SK-N-SH (cell line): ENCODE data around the gene SLC12A3. TPM values are rescaled to one million over a fixed set of nuclear protein-coding genes. Genes with fewer than 3 reads are reported as not detected.
A peak's percentile ranks its signal among the peaks of the same experiment; 100 is the strongest.

ENCODE experiments used
- CTCF ChIA-PET: fragments of 300-600, 350-600 bp; formaldehyde crosslinking; extraction: SDS; loops from one replicate; lab custom pipeline; 2021; lab: Yijun Ruan, JAX
- POLR2A ChIA-PET: fragments of 350-600 bp; sonication (Branson Sonifier 250); formaldehyde crosslinking; extraction: SDS; loops from one replicate; lab custom pipeline; 2020; ENCODE audit warnings: antibody characterized with exemption, inconsistent platforms; lab: Yijun Ruan, JAX
- DNase-seq: peaks from one replicate; pipeline ENCODE4 v3.0.0; 2012
- H2AFZ ChIP-seq: fragments of 200-600 bp; sonication (generic); 2 replicates; pipeline ENCODE4 v1.8.1; 2016; ENCODE audit warnings: antibody characterized with exemption, mild to moderate bottlenecking, low read depth
- H3F3A ChIP-seq: fragments of 200-600 bp; sonication (generic); replicated peaks from 2 replicates; pipeline ENCODE3; 2016; ENCODE audit warnings: antibody characterized with exemption, mild to moderate bottlenecking; ENCODE audit not compliant: insufficient read depth
- H3K27ac ChIP-seq, 2 experiments: fragments of 200-500 bp in 1 of 2; fragments of 200-600 bp in 1 of 2; sonication (Bioruptor generic) in 1 of 2; sonication (generic), shearing (Covaris generic) in 1 of 2; 2 replicates each; pipeline versions ENCODE4 v1.5.1 to v1.6.1; 2014 to 2016; ENCODE audit warnings: low read depth in 2 of 2, inconsistent platforms in 1 of 2, low read length in 1 of 2, mild to moderate bottlenecking in 1 of 2, mixed read lengths in 1 of 2
- H3K27me3 ChIP-seq: fragments of 200-600 bp; sonication (generic), shearing (Covaris generic); 2 replicates; pipeline ENCODE4 v1.6.1; 2016; ENCODE audit warnings: mixed run types; ENCODE audit not compliant: insufficient read depth
- H3K36me3 ChIP-seq, 2 experiments: fragments of 200-500 bp in 1 of 2; fragments of 200-600 bp in 1 of 2; sonication (Bioruptor generic) in 1 of 2; sonication (generic) in 1 of 2; replicated peaks in 1 of 2; 2 replicates each; pipeline versions ENCODE3 to v1.5.1; 2014 to 2016; ENCODE audit warnings: low read length in 1 of 2, mild to moderate bottlenecking in 1 of 2; ENCODE audit not compliant: insufficient read depth in 2 of 2, control insufficient read depth in 1 of 2
- H3K4me1 ChIP-seq, 2 experiments: fragments of 200-500 bp in 1 of 2; fragments of 200-600 bp in 1 of 2; sonication (Bioruptor generic) in 1 of 2; sonication (generic), shearing (Covaris generic) in 1 of 2; 2 replicates each; pipeline versions ENCODE4 v1.5.1 to v1.6.1; 2014 to 2016; ENCODE audit warnings: low read depth in 1 of 2, low read length in 1 of 2, mixed run types in 1 of 2; ENCODE audit not compliant: insufficient read depth in 2 of 2, control insufficient read depth in 1 of 2
- H3K4me2 ChIP-seq: fragments of 200-600 bp; sonication (generic), shearing (Covaris generic); 2 replicates; pipeline ENCODE4 v1.6.1; 2017; ENCODE audit warnings: mixed run types
- H3K4me3 ChIP-seq, 2 experiments: fragments of 200-500 bp in 1 of 2; fragments of 200-600 bp in 1 of 2; sonication (Bioruptor generic) in 1 of 2; sonication (generic), shearing (Covaris generic) in 1 of 2; 2 replicates each; pipeline versions ENCODE4 v1.5.1 to v1.8.1; 2014 to 2016; ENCODE audit warnings: low read depth in 2 of 2, inconsistent platforms in 1 of 2, low read length in 1 of 2, mild to moderate bottlenecking in 1 of 2, mixed read lengths in 1 of 2, moderate library complexity in 1 of 2
- H3K79me2 ChIP-seq: fragments of 200-600 bp; sonication (generic); 2 replicates; pipeline ENCODE4 v1.8.1; 2017; ENCODE audit warnings: mild to moderate bottlenecking; ENCODE audit not compliant: insufficient read depth
- H3K9ac ChIP-seq: fragments of 200-600 bp; sonication (generic); 2 replicates; pipeline ENCODE4 v1.6.1; 2017; ENCODE audit warnings: mixed run types
- H3K9me2 ChIP-seq: fragments of 200-600 bp; sonication (generic); 2 replicates; pipeline ENCODE4 v1.6.1; 2017; ENCODE audit warnings: mixed run types
- H3K9me3 ChIP-seq: fragments of 200-600 bp; sonication (generic); 2 replicates; pipeline ENCODE4 v1.6.1; 2017; ENCODE audit warnings: mixed run types, mild to moderate bottlenecking, moderate library complexity
- H4K20me1 ChIP-seq: fragments of 200-600 bp; sonication (generic); 2 replicates; pipeline ENCODE4 v1.6.1; 2017; ENCODE audit warnings: mild to moderate bottlenecking, mixed run types; ENCODE audit not compliant: insufficient read depth
- EP300 ChIP-seq, 2 experiments: IDR thresholded peaks; 2 replicates each; pipeline versions ENCODE4 v1.4.0 to v1.6.1; 2012; ENCODE audit warnings: borderline replicate concordance in 1 of 2, low read depth in 1 of 2, low read length in 1 of 2
- FOXM1 ChIP-seq: IDR thresholded peaks from 2 replicates; pipeline ENCODE4 v1.4.0; 2012; ENCODE audit warnings: low read depth, mild to moderate bottlenecking
- GATA2 ChIP-seq: sonication (generic); formaldehyde crosslinking; IDR thresholded peaks from 2 replicates; pipeline ENCODE4 v1.5.0; 2020; ENCODE audit warnings: mild to moderate bottlenecking, missing genetic modification reagents
- JUND ChIP-seq: IDR thresholded peaks from 2 replicates; pipeline ENCODE4 v1.4.0; 2012
- POLR2AphosphoS5 ChIP-seq: IDR thresholded peaks from 2 replicates; pipeline ENCODE4 v1.6.1; 2012; ENCODE audit warnings: low read depth, low read length
- RCOR1 ChIP-seq: fragments of 150-350 bp; IDR thresholded peaks from 2 replicates; pipeline ENCODE4 v1.6.1; 2017; ENCODE audit warnings: antibody characterized with exemption, low read length
- RFX5 ChIP-seq: IDR thresholded peaks from 2 replicates; pipeline ENCODE4 v1.6.1; 2012; ENCODE audit warnings: mild to moderate bottlenecking, improper control_type of control experiment, low read length
- SIN3A ChIP-seq: IDR thresholded peaks from 2 replicates; pipeline ENCODE4 v1.6.1; 2012; ENCODE audit warnings: low read depth, mild to moderate bottlenecking, low read length, moderate library complexity, borderline replicate concordance
- TAF1 ChIP-seq: IDR thresholded peaks from 2 replicates; pipeline ENCODE4 v1.6.1; 2012; ENCODE audit warnings: low read depth, mild to moderate bottlenecking, low read length, moderate library complexity, borderline replicate concordance
- TCF12 ChIP-seq: IDR thresholded peaks from 2 replicates; pipeline ENCODE4 v1.4.0; 2012
- TEAD4 ChIP-seq: IDR thresholded peaks from 2 replicates; pipeline ENCODE4 v1.4.0; 2012; ENCODE audit warnings: mild to moderate bottlenecking, borderline replicate concordance; ENCODE audit not compliant: insufficient read depth
- whole genome bisulfite sequencing: methylation state at CpG from one replicate; pipeline ENCODE4 v1.1.6; 2017; ENCODE audit warnings: low lambda C conversion rate; 5-methylcytosine and 5-hydroxymethylcytosine counted together
- polyA plus RNA-seq, 3 experiments: library from polyadenylated mRNA; depleted of rRNA; stranded (reverse); fragments of >200 nt; gene quantifications; 2 replicates each; pipeline ENCODE4 v1.2.3, GENCODE V29; 2012
- TF ChIP-seq, protein P1 (sequence below): fragments of 150-350 bp; IDR thresholded peaks from 2 replicates; pipeline ENCODE4 v1.6.1; 2017; ENCODE audit warnings: antibody characterized with exemption, low read length, low read depth, borderline replicate concordance
- TF ChIP-seq, protein P2 (sequence below): IDR thresholded peaks from 2 replicates; pipeline ENCODE4; 2012

The SLC12A3 gene, protein sequence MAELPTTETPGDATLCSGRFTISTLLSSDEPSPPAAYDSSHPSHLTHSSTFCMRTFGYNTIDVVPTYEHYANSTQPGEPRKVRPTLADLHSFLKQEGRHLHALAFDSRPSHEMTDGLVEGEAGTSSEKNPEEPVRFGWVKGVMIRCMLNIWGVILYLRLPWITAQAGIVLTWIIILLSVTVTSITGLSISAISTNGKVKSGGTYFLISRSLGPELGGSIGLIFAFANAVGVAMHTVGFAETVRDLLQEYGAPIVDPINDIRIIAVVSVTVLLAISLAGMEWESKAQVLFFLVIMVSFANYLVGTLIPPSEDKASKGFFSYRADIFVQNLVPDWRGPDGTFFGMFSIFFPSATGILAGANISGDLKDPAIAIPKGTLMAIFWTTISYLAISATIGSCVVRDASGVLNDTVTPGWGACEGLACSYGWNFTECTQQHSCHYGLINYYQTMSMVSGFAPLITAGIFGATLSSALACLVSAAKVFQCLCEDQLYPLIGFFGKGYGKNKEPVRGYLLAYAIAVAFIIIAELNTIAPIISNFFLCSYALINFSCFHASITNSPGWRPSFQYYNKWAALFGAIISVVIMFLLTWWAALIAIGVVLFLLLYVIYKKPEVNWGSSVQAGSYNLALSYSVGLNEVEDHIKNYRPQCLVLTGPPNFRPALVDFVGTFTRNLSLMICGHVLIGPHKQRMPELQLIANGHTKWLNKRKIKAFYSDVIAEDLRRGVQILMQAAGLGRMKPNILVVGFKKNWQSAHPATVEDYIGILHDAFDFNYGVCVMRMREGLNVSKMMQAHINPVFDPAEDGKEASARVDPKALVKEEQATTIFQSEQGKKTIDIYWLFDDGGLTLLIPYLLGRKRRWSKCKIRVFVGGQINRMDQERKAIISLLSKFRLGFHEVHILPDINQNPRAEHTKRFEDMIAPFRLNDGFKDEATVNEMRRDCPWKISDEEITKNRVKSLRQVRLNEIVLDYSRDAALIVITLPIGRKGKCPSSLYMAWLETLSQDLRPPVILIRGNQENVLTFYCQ
- not detected in 2 replicates for polyA plus RNA-seq (2012; rRNA removed)
- polyA plus RNA-seq (2012; cell fraction: cytosol; rRNA removed): not detected in 2 replicates
- polyA plus RNA-seq (2012; cell fraction: nucleus; rRNA removed): not detected in 2 replicates

DNA sequence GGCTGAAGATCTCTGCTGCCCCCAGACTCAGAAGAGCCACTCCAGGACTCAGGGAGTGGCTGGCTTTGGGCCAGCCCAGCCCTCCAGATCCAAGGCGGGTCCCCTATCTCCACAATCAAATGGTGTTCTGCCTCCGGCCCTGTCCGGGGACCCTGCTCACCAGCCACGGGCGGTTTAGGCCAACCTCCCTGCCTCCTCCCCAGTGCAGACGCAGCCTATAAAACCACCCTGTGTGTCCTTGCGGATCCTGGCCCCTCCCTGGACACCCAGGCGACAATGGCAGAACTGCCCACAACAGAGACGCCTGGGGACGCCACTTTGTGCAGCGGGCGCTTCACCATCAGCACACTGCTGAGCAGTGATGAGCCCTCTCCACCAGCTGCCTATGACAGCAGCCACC is at the start of gene SLC12A3:
Gene SLC12A3, plus strand, starts transcription at position 248 of the 400 bp plus-strand sequence. Its CDS starts 29 bp downstream, at position 277.
- H3K79me2 ChIP-seq: no peaks in the 10 kb centered on the region
- ChIA-PET POLR2A (interaction anchor here (1.1 kb wide), 1 partner anchor 69 kb away, joined by 3 read pairs; no protein-coding TSS in a partner anchor), CTCF (interaction anchor here (0.9 to 5.1 kb wide), 4 partner anchors 35 to 99 kb away, joined by 3 to 56 read pairs (median 5); no protein-coding TSS in a partner anchor)
- no peaks in the 10 kb centered on the region for H3F3A ChIP-seq
- no peak within 1 kb of the TSS for H3K4me2 ChIP-seq
- peaks cover 0 to 32% of the 10 kb centered on the region in 2 experiments; a peak in 1 of 4 replicates for H3K4me1 ChIP-seq
- H3K27ac ChIP-seq: no peak within 1 kb of the TSS
- no peaks in the 10 kb centered on the region for H3K9me2 ChIP-seq
- 60% methylated on average over 5 of the region's 12 CpGs for WGBS
- H3K9ac ChIP-seq: no peak within 1 kb of the TSS
- H4K20me1 ChIP-seq: no peaks in the 10 kb centered on the region
- H3K27me3 ChIP-seq: no peaks in the 10 kb centered on the region
- DNase-seq: peak; percentile 64
- TF ChIP-seq RCOR1 (0 out of 2 replicates have a peak, but pooled peaks have one; percentile 12), EP300 (IDR thresholded peaks at IDR 0.05; ENCODE audit: borderline replicate concordance in 1 of 2, low read depth in 1 of 2, low read length in 1 of 2) (peak in 1 of 2 experiments; percentile 26; a peak in 1 of 4 replicates), JUND (no peak), GATA2 (CRISPR knock-in tag) (peak; percentile 70)
- no peaks in the 10 kb centered on the region for H3K9me3 ChIP-seq
- no peak within 1 kb of the TSS for H2AFZ ChIP-seq
- no peak within 1 kb of the TSS for H3K4me3 ChIP-seq
- no peaks in the 10 kb centered on the region for H3K36me3 ChIP-seq

DNA sequence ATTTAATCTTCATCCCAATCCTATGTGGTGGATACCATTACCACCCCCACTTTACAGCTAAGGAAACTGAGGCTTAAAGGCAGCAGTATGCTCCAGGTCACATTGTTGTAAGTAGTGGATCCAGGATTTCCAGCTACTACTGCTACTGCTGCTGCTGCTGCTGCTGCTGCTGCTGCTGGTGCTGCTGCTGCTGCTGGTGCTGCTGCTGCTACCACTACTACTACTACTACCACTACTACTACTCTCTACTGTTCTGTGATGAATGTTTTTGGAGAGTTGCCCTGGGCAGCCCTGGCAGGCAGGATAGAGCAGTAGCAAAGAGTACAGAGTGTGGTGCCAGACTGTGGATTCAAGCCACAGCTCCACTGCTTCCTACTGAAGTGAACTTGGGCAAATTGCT is 49.3 kb upstream of the SLC12A3 start:
- ChIA-PET CTCF (interaction anchor here (0.9 to 3.4 kb wide), 5 partner anchors 12 to 51 kb away, joined by 3 to 12 read pairs (median 5); no protein-coding TSS in a partner anchor), POLR2A (no interaction called here)
- no peak overlapping the region for H3K9ac ChIP-seq
- no peak for DNase-seq
- no peaks in the 10 kb centered on the region for H3K9me3 ChIP-seq
- peaks cover 6% of the 10 kb centered on the region for H3F3A ChIP-seq
- TF ChIP-seq, protein P1, sequence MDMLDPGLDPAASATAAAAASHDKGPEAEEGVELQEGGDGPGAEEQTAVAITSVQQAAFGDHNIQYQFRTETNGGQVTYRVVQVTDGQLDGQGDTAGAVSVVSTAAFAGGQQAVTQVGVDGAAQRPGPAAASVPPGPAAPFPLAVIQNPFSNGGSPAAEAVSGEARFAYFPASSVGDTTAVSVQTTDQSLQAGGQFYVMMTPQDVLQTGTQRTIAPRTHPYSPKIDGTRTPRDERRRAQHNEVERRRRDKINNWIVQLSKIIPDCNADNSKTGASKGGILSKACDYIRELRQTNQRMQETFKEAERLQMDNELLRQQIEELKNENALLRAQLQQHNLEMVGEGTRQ: no peak
- TF ChIP-seq SIN3A (no peak), TEAD4 (no peak), TAF1 (no peak), RFX5 (no peak), TCF12 (no peak), POLR2AphosphoS5 (no peak), FOXM1 (no peak)
- TF ChIP-seq, protein P2, sequence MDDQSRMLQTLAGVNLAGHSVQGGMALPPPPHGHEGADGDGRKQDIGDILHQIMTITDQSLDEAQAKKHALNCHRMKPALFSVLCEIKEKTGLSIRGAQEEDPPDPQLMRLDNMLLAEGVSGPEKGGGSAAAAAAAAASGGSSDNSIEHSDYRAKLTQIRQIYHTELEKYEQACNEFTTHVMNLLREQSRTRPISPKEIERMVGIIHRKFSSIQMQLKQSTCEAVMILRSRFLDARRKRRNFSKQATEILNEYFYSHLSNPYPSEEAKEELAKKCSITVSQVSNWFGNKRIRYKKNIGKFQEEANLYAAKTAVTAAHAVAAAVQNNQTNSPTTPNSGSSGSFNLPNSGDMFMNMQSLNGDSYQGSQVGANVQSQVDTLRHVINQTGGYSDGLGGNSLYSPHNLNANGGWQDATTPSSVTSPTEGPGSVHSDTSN: no peak
- H3K27ac ChIP-seq: no peak overlapping the region
- H3K36me3 ChIP-seq: peaks cover 9 to 11% of the 10 kb centered on the region in 2 experiments
- H3K4me1 ChIP-seq: peaks cover 2 to 18% of the 10 kb centered on the region in 2 experiments; a peak in 3 of 4 replicates
- H3K27me3 ChIP-seq: no peaks in the 10 kb centered on the region
- no peaks in the 10 kb centered on the region for H3K9me2 ChIP-seq
- H3K79me2 ChIP-seq: no peaks in the 10 kb centered on the region; the same call in 1 of the 2 replicates
- no peak overlapping the region for H2AFZ ChIP-seq
- no peak overlapping the region for H3K4me2 ChIP-seq
- H3K4me3 ChIP-seq: no peak overlapping the region
- no peaks in the 10 kb centered on the region for H4K20me1 ChIP-seq
